ENCODE data around the gene SOCS7. TPM values are rescaled to one million over a fixed set of nuclear protein-coding genes. Genes with fewer than 3 reads are reported as not detected.

The SOCS7 gene
- total RNA-seq (10 to 100 TPM; 16.7 to 17.2 TPM), polyA plus RNA-seq (1 to 10 TPM; 2.9 to 5.3 TPM)
- long read RNA-seq, donor 1, partial matches to known transcripts, result 0 of 5 reads
- long read RNA-seq, donor 1, other reads (novel, unspliced or antisense), result 5 of 5 reads
- long read RNA-seq, donor 2, partial matches to known transcripts, result 0 of 4 reads
- long read RNA-seq, donor 2, other reads (novel, unspliced or antisense), result 4 of 4 reads

GRCh38 chr17:38351412-38352222 is at the start of gene SOCS7:
Gene SOCS7, plus strand, starts transcription at chr17:38351844. Its CDS starts 209 bp downstream, at chr17:38352053.
- Histone ChIP-seq H3K27ac (ENCODE audit: low read depth in 1 of 2, low read length in 2 of 2) (peak within 1 kb of the TSS; percentile 58 to 62), H3K9me3 (ENCODE audit: control insufficient read depth, low read length) (no peaks in the 10 kb centered on the region), H3K4me3 (ENCODE audit: low read length in 2 of 2) (peak within 1 kb of the TSS; percentile 94 to 100), H3K27me3 (ENCODE audit: control insufficient read depth in 1 of 2, insufficient read depth in 2 of 2, low read length in 1 of 2) (no peaks in the 10 kb centered on the region), H3K4me1 (ENCODE audit: control insufficient read depth in 1 of 2, insufficient read depth in 2 of 2, low read length in 2 of 2) (peaks cover 2 to 3% of the 10 kb centered on the region in 2 donors), H3K36me3 (ENCODE audit: control insufficient read depth in 1 of 2, insufficient read depth in 2 of 2, low read length in 1 of 2) (no peaks in the 10 kb centered on the region)
- intact Hi-C loops (cut with DNase I), result no loop called here
- peak; percentile 96 to 99 for DNase-seq
- ATAC-seq (ENCODE audit: low FRiP score), result peak; percentile 96
- 4 to 15% methylated on average over 21 to 84 of the region's 84 CpGs for WGBS, 2 donors

GRCh38 chr17:38315497-38315896 is 36.1 kb upstream of the SOCS7 start:
- intact Hi-C loops (cut with DNase I), result no loop called here
- H3K9me3 ChIP-seq (ENCODE audit: control insufficient read depth, low read length), result no peaks in the 10 kb centered on the region
- DNase-seq (no peak), ATAC-seq (ENCODE audit: low FRiP score) (no peak)
- H3K27me3 ChIP-seq (ENCODE audit: control insufficient read depth in 1 of 2, insufficient read depth in 2 of 2, low read length in 1 of 2), result no peaks in the 10 kb centered on the region
- H3K4me3 ChIP-seq (ENCODE audit: low read length in 2 of 2), result no peak overlapping the region
- H3K36me3 ChIP-seq (ENCODE audit: control insufficient read depth in 1 of 2, insufficient read depth in 2 of 2, low read length in 1 of 2), result peaks cover 0 to 2% of the 10 kb centered on the region in 2 donors
- WGBS, 2 donors, result 67 to 77% methylated on average over 3 of the region's 3 CpGs
- H3K27ac ChIP-seq (ENCODE audit: low read depth in 1 of 2, low read length in 2 of 2), result no peak overlapping the region
- H3K4me1 ChIP-seq (ENCODE audit: control insufficient read depth in 1 of 2, insufficient read depth in 2 of 2, low read length in 2 of 2), result no peaks in the 10 kb centered on the region

GRCh38 chr17:38317081-38317480 is 34.6 kb upstream of the SOCS7 start:
- WGBS, 2 donors, result 82 to 84% methylated on average over 3 of the region's 3 CpGs
- Histone ChIP-seq H3K27me3 (ENCODE audit: control insufficient read depth in 1 of 2, insufficient read depth in 2 of 2, low read length in 1 of 2) (no peaks in the 10 kb centered on the region), H3K4me3 (ENCODE audit: low read length in 2 of 2) (no peak overlapping the region), H3K9me3 (ENCODE audit: control insufficient read depth, low read length) (no peaks in the 10 kb centered on the region), H3K4me1 (ENCODE audit: control insufficient read depth in 1 of 2, insufficient read depth in 2 of 2, low read length in 2 of 2) (no peaks in the 10 kb centered on the region), H3K36me3 (ENCODE audit: control insufficient read depth in 1 of 2, insufficient read depth in 2 of 2, low read length in 1 of 2) (no peaks in the 10 kb centered on the region), H3K27ac (ENCODE audit: low read depth in 1 of 2, low read length in 2 of 2) (no peak overlapping the region)
- no peak for DNase-seq
- no peak for ATAC-seq (ENCODE audit: low FRiP score)
- intact Hi-C loops (cut with DNase I), result no loop called here

- intact Hi-C loops (cut with DNase I), result no loop called here
- WGBS, 2 donors, result 87 to 88% methylated on average over 10 of the region's 10 CpGs
- Histone ChIP-seq H3K9me3 (ENCODE audit: control insufficient read depth, low read length) (no peaks in the 10 kb centered on the region), H3K4me3 (ENCODE audit: low read length in 2 of 2) (no peak overlapping the region), H3K36me3 (ENCODE audit: control insufficient read depth in 1 of 2, insufficient read depth in 2 of 2, low read length in 1 of 2) (peaks cover 2 to 3% of the 10 kb centered on the region in 2 donors), H3K4me1 (ENCODE audit: control insufficient read depth in 1 of 2, insufficient read depth in 2 of 2, low read length in 2 of 2) (no peaks in the 10 kb centered on the region), H3K27me3 (ENCODE audit: control insufficient read depth in 1 of 2, insufficient read depth in 2 of 2, low read length in 1 of 2) (no peaks in the 10 kb centered on the region), H3K27ac (ENCODE audit: low read depth in 1 of 2, low read length in 2 of 2) (no peak overlapping the region)
- no peak for DNase-seq
- no peak for ATAC-seq (ENCODE audit: low FRiP score)
These were observed 31.2 kb upstream of the SOCS7 start for GRCh38 chr17:38320482-38320881.

- no peaks in the 10 kb centered on the region for H3K27me3 ChIP-seq (ENCODE audit: control insufficient read depth in 1 of 2, insufficient read depth in 2 of 2, low read length in 1 of 2)
These were observed 29.4 kb upstream of the SOCS7 start for GRCh38 chr17:38322156-38322779.

GRCh38 chr17:38322897-38323296 is 28.7 kb upstream of the SOCS7 start:
- DNase-seq (no peak), ATAC-seq (ENCODE audit: low FRiP score) (no peak)
- WGBS, 2 donors, result 94 to 100% methylated on average over 1 of the region's 1 CpG
- H3K9me3 ChIP-seq (ENCODE audit: control insufficient read depth, low read length), result no peaks in the 10 kb centered on the region
- no peaks in the 10 kb centered on the region for H3K27me3 ChIP-seq (ENCODE audit: control insufficient read depth in 1 of 2, insufficient read depth in 2 of 2, low read length in 1 of 2)
- H3K27ac ChIP-seq (ENCODE audit: low read depth in 1 of 2, low read length in 2 of 2), result no peak overlapping the region
- H3K4me1 ChIP-seq (ENCODE audit: control insufficient read depth in 1 of 2, insufficient read depth in 2 of 2, low read length in 2 of 2), result no peaks in the 10 kb centered on the region
- no peak overlapping the region for H3K4me3 ChIP-seq (ENCODE audit: low read length in 2 of 2)
- H3K36me3 ChIP-seq (ENCODE audit: control insufficient read depth in 1 of 2, insufficient read depth in 2 of 2, low read length in 1 of 2), result peaks cover 2 to 3% of the 10 kb centered on the region in 2 donors
- intact Hi-C loops (cut with DNase I), result no loop called here

More at GRCh38 chr17:38322156-38322779, 29.4 kb upstream of the SOCS7 start:
- no peak overlapping the region for H3K4me3 ChIP-seq (ENCODE audit: low read length in 2 of 2)
- no peaks in the 10 kb centered on the region for H3K4me1 ChIP-seq (ENCODE audit: control insufficient read depth in 1 of 2, insufficient read depth in 2 of 2, low read length in 2 of 2)
- intact Hi-C loops (cut with DNase I), result no loop called here
- H3K36me3 ChIP-seq (ENCODE audit: control insufficient read depth in 1 of 2, insufficient read depth in 2 of 2, low read length in 1 of 2), result peaks cover 2 to 3% of the 10 kb centered on the region in 2 donors
- WGBS, 2 donors, result 17 to 21% methylated on average over 8 of the region's 8 CpGs
- DNase-seq (peak; percentile 65 to 88), ATAC-seq (ENCODE audit: low FRiP score) (peak; percentile 81)
- H3K9me3 ChIP-seq (ENCODE audit: control insufficient read depth, low read length), result no peaks in the 10 kb centered on the region
- H3K27ac ChIP-seq (ENCODE audit: low read depth in 1 of 2, low read length in 2 of 2), result no peak overlapping the region

- Histone ChIP-seq H3K27ac (ENCODE audit: low read depth in 1 of 2, low read length in 2 of 2) (no peak overlapping the region), H3K9me3 (ENCODE audit: control insufficient read depth, low read length) (no peaks in the 10 kb centered on the region), H3K36me3 (ENCODE audit: control insufficient read depth in 1 of 2, insufficient read depth in 2 of 2, low read length in 1 of 2) (peaks cover 2 to 3% of the 10 kb centered on the region in 2 donors), H3K4me1 (ENCODE audit: control insufficient read depth in 1 of 2, insufficient read depth in 2 of 2, low read length in 2 of 2) (no peaks in the 10 kb centered on the region), H3K27me3 (ENCODE audit: control insufficient read depth in 1 of 2, insufficient read depth in 2 of 2, low read length in 1 of 2) (no peaks in the 10 kb centered on the region), H3K4me3 (ENCODE audit: low read length in 2 of 2) (no peak overlapping the region)
- 89 to 91% methylated on average over 3 of the region's 3 CpGs for WGBS, 2 donors
- no peak for DNase-seq
- no peak for ATAC-seq (ENCODE audit: low FRiP score)
- intact Hi-C loops (cut with DNase I), result no loop called here
These were observed 27.4 kb upstream of the SOCS7 start for GRCh38 chr17:38324141-38324697.

GRCh38 chr17:38324772-38325171 is 26.9 kb upstream of the SOCS7 start:
- no peak overlapping the region for H3K4me3 ChIP-seq (ENCODE audit: low read length in 2 of 2)
- intact Hi-C loops (cut with DNase I), result no loop called here
- peaks cover 2 to 3% of the 10 kb centered on the region in 2 donors for H3K36me3 ChIP-seq (ENCODE audit: control insufficient read depth in 1 of 2, insufficient read depth in 2 of 2, low read length in 1 of 2)
- H3K27me3 ChIP-seq (ENCODE audit: control insufficient read depth in 1 of 2, insufficient read depth in 2 of 2, low read length in 1 of 2), result no peaks in the 10 kb centered on the region
- no peak for DNase-seq
- H3K27ac ChIP-seq (ENCODE audit: low read depth in 1 of 2, low read length in 2 of 2), result no peak overlapping the region
- 77 to 79% methylated on average over 2 of the region's 2 CpGs for WGBS, 2 donors
- H3K4me1 ChIP-seq (ENCODE audit: control insufficient read depth in 1 of 2, insufficient read depth in 2 of 2, low read length in 2 of 2), result no peaks in the 10 kb centered on the region
- no peak for ATAC-seq (ENCODE audit: low FRiP score)
- H3K9me3 ChIP-seq (ENCODE audit: control insufficient read depth, low read length), result no peaks in the 10 kb centered on the region

Measured in aorta (tissue), 5 donors.